HG02884 (cell line): ENCODE measurements around the gene TFF3.
"Not testable (repeated sequence)": the region's sequence is repeated elsewhere in the genome, so short reads cannot be mapped to it uniquely, and the experiment has no call there.

Experiments used
- ATAC-seq: cut with Tn5 transposase; IDR thresholded peaks from one replicate; pipeline ENCODE4 v1.9.1; 2021; ENCODE audit warnings: mild to moderate bottlenecking, moderate library complexity; ENCODE audit not compliant: unreplicated experiment

TFF3 gene

GRCh38 chr21:42307106-42307505 lies 8.1 kb downstream of the TFF3 start:
- ATAC-seq: no peak

DNA sequence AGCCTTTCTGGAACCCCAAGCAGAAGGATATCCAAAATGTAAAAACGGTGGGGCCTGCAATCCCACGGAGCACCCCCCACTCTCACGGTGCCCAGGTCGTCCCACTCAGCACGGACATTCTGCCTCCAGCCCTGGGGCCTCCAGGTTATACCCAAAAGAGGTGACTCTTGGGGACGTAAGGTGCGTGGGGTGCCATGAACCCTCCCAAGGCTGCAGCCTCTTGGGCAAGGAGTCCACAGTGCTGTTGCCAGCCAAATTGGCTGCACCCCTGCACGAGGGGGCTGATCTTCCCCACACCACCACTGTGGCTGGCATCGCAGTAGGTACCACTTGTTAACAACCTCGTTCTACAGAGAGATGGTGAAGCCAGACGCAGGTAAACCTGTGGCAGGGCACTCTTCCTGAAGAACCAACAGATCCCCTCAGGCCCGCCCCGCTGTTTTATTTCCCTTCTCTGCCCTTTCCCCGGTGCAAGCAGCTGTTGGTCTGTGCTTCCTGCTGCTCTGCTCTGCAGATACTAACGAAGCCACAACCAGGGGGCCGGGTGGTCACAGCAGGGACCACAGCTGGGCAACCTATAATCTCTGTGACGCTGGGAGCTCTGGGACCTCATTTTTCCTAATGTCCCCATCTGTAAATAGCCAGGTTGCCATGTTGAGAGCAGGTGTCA lies 8.7 kb downstream of the TFF3 start:
- ATAC-seq: no peak

GRCh38 chr21:42305707-42306147 lies 9.5 kb downstream of the TFF3 start:
- no peak for ATAC-seq

- ATAC-seq: no peak
These were observed 10.4 kb downstream of the TFF3 start for GRCh38 chr21:42304556-42305454.

DNA sequence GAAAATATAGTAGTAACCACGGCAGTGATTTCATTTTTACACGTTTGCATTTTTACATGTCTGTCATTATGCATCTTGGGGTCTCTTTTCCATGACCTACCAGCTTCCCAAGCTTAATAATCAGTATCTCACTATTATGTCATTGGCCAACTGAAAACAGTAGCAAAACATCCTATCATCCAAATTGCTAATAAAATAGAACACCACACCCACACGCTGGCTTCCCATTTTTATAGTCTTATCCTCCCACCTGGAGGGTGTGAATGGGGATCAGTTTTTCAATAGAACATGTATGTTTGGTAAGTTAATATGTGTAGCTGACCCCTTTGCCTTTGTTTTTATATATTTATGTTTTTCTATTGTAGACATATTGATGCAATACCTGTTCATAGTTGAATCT lies 11.8 kb downstream of the TFF3 start:
- no peak for ATAC-seq

GRCh38 chr21:42302794-42303193 lies 12.4 kb downstream of the TFF3 start:
- ATAC-seq: no peak

DNA sequence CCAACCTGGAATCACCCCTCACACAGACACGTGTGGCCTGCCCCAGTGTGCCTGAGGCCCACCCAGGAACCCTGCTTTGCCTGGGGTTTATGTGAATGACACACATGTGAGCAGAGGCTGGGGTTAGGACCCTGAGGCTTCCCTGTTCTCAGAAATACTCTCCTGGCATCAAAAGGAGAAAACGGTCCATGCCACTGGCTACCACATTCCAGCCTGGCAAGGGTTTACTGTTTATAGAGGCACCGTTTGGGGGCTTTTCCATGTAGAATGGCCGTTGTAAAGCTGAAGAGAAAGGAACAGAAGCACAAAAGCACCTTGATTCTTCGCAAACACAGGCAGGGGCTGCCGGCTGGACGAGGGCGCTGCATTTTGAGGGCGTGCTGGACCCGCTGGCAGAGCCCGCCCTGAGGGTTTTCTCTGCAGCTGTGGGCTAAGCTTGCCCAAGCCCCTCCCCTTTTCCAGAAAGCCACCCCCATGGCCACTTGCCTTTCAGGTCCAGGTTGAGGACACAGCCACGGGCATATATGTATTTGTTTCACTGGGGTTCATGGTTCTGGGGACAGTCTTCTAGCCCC lies 13.0 kb downstream of the TFF3 start:
- no peak for ATAC-seq

GRCh38 chr21:42301371-42302075 lies 13.7 kb downstream of the TFF3 start:
- no peak for ATAC-seq

GRCh38 chr21:42300956-42301355 lies 14.3 kb downstream of the TFF3 start:
- no peak for ATAC-seq

- no peak for ATAC-seq
These were observed 15.1 kb downstream of the TFF3 start for GRCh38 chr21:42300045-42300583.

GRCh38 chr21:42299324-42300044 lies 15.7 kb downstream of the TFF3 start:
- no peak for ATAC-seq

GRCh38 chr21:42298657-42299056 lies 16.6 kb downstream of the TFF3 start:
- no peak for ATAC-seq

DNA sequence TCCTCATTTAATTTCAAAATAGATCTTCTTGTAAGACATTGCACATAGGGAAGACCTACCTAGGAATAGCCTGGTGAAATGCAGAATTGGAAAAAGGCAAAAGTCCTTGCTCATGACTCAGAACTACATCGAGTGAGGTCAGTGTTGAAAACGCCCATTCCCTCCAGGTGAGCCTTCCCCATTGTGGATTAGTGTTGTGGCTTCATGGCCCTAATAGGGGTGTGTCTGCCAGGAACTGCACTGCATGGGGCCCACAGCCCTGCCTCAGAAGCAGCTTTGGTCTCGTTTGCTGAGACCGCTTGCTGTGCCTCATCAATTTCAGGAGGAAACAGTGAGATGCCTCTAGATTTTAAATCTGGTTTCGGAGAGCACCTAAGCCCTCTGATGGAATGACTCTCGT lies 17.0 kb downstream of the TFF3 start:
- ATAC-seq: no peak

GRCh38 chr21:42297377-42297776 lies 17.8 kb downstream of the TFF3 start:
- ATAC-seq: no peak

GRCh38 chr21:42296501-42296900 lies 18.7 kb downstream of the TFF3 start:
- no peak for ATAC-seq

DNA sequence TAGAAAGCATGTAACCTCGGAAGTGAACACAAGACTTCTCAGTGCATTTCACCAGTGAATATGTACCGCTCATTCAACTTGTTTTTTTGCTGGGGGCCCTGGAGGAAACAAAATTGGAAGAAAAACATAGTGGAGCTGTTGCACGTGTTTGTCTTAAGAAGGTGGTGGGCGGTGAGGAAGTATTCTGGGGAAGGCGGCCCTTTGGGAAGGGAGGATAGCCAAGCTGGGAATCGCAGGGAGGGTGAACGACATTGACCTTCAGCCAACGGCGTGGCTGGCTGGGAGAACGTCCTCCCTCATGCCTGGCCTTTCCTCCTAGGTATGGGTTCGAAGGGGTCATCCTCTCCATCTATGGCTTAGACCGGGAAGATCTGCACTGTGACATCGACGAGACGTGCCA lies 19.4 kb downstream of the TFF3 start:
- ATAC-seq: no peak

DNA sequence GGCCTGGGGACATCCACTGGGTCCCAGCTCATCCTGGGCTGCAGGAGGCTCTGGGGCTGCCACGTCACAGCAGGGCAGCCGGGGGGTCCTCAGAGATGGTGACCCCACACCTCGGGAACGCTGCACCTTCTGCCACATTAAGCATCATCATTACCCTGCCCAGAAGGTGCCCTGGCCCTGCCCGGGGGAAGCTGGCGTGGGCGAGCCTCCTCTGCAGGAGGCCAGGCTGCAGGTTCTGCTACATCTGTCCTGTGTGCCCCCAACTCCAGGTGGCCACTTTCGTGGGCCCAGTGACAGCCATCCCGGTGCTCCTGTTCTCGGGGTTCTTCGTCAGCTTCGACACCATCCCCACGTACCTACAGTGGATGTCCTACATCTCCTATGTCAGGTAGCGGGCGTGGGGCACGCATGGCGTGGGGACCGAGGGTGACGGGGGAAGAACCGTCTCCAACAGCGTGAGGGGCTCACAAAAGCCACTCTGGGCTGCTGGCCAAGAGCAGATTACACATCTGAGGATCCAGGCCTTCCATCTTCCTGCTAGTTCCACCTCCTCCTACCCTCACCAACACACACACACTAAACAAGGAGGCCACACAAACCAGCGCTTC lies 20.8 kb downstream of the TFF3 start:
- no peak for ATAC-seq

- ATAC-seq: no peak
These were observed 21.4 kb downstream of the TFF3 start for GRCh38 chr21:42293649-42294272.

GRCh38 chr21:42292563-42293142 lies 22.6 kb downstream of the TFF3 start:
- not testable (repeated sequence) for ATAC-seq
